ENCODE measurements around the gene COMMD1.

The COMMD1 gene

DNA sequence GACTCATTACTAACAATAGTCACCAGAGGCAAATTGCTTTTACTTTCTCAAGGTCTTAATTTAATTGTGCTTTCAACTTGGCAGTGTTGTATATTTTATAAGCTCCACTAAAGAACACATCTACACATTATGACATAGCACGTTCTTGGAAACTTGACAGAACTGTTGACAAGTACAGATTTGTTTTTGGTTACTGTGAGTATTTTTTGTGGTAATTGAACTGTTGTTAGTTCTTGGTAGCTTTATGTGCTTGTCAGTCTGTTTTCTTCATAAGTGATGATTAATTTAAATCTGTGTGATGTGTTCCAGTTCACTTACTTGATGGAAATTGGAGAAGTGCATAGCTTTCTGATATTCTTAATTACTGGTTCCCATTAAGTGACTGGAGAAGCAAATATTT lies 63.9 kb downstream of the COMMD1 start:
- H3K4me1 ChIP-seq (ENCODE audit: control insufficient read depth in 1 of 2, insufficient read depth in 2 of 2, low read length in 2 of 2), result no peaks in the 10 kb centered on the region
- no peaks in the 10 kb centered on the region for H3K9me3 ChIP-seq (ENCODE audit: control insufficient read depth in 1 of 2, low read length in 2 of 2)
- H3K27ac ChIP-seq (ENCODE audit: low read length), result no peak overlapping the region
- no peak overlapping the region for H3K4me3 ChIP-seq (ENCODE audit: low read depth in 1 of 2, low read length in 2 of 2)
- no peaks in the 10 kb centered on the region for H3K36me3 ChIP-seq (ENCODE audit: control insufficient read depth in 1 of 2, insufficient read depth in 2 of 2, low read length in 2 of 2)
- H3K27me3 ChIP-seq (ENCODE audit: low read depth, low read length), result no peaks in the 10 kb centered on the region

DNA sequence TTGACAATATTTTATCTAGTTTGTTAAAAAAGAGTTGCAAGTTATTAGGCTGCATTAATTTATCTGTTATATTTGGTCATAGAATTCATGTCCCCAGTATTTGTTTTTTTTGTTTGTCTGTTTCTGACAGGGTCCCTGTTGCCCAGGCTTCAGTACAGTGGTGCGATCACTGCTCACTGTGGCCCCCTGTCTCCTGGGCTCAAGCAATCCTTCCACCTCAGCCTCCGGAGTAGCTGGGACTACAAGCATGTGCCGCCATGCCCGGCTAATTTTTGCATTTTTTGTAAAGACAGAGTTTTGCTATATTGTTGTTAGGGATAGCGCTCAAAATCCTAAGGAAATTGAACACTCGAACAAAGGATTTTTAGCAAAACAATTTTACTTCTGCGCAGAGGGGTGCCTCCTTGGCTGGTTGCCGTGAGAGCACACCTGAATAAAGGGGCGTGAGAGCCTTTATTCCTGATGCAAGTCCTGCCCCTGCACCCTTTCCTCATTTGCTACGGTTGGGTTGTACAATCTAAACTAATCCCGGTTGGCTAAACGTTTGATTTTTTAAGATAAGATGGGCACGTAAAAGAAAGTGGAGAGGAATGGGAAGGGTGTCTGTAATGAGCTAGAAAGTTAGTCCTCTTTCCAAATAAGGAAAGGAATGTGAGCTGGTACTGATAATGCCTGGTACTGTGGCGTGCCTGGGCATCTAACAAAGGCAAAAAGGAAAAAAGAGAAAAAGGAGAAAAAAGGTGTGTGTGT lies 65.5 kb downstream of the COMMD1 start:
- no peaks in the 10 kb centered on the region for H3K9me3 ChIP-seq (ENCODE audit: control insufficient read depth in 1 of 2, low read length in 2 of 2)
- H3K27me3 ChIP-seq (ENCODE audit: low read depth, low read length), result no peaks in the 10 kb centered on the region
- no peak overlapping the region for H3K27ac ChIP-seq (ENCODE audit: low read length)
- H3K4me3 ChIP-seq (ENCODE audit: low read depth in 1 of 2, low read length in 2 of 2), result no peak overlapping the region
- H3K4me1 ChIP-seq (ENCODE audit: control insufficient read depth in 1 of 2, insufficient read depth in 2 of 2, low read length in 2 of 2), result no peaks in the 10 kb centered on the region
- no peaks in the 10 kb centered on the region for H3K36me3 ChIP-seq (ENCODE audit: control insufficient read depth in 1 of 2, insufficient read depth in 2 of 2, low read length in 2 of 2)

GRCh38 chr2:61978522-61978921 lies 73.0 kb downstream of the COMMD1 start:
- Histone ChIP-seq H3K4me3 (ENCODE audit: low read depth in 1 of 2, low read length in 2 of 2) (no peak overlapping the region), H3K27ac (ENCODE audit: low read length) (no peak overlapping the region), H3K27me3 (ENCODE audit: low read depth, low read length) (no peaks in the 10 kb centered on the region), H3K9me3 (ENCODE audit: control insufficient read depth in 1 of 2, low read length in 2 of 2) (peaks cover 0 to 8% of the 10 kb centered on the region in 2 donors), H3K4me1 (ENCODE audit: control insufficient read depth in 1 of 2, insufficient read depth in 2 of 2, low read length in 2 of 2) (peaks cover 0 to 9% of the 10 kb centered on the region in 2 donors), H3K36me3 (ENCODE audit: control insufficient read depth in 1 of 2, insufficient read depth in 2 of 2, low read length in 2 of 2) (no peaks in the 10 kb centered on the region)

- peaks cover 0 to 9% of the 10 kb centered on the region in 2 donors for H3K4me1 ChIP-seq (ENCODE audit: control insufficient read depth in 1 of 2, insufficient read depth in 2 of 2, low read length in 2 of 2)
- H3K36me3 ChIP-seq (ENCODE audit: control insufficient read depth in 1 of 2, insufficient read depth in 2 of 2, low read length in 2 of 2), result no peaks in the 10 kb centered on the region
- H3K27ac ChIP-seq (ENCODE audit: low read length), result no peak overlapping the region
- H3K4me3 ChIP-seq (ENCODE audit: low read depth in 1 of 2, low read length in 2 of 2), result no peak overlapping the region
- H3K27me3 ChIP-seq (ENCODE audit: low read depth, low read length), result no peaks in the 10 kb centered on the region
- peaks cover 0 to 8% of the 10 kb centered on the region in 2 donors for H3K9me3 ChIP-seq (ENCODE audit: control insufficient read depth in 1 of 2, low read length in 2 of 2)
These were observed 75.3 kb downstream of the COMMD1 start for GRCh38 chr2:61980758-61981157.

- Histone ChIP-seq H3K36me3 (ENCODE audit: control insufficient read depth in 1 of 2, insufficient read depth in 2 of 2, low read length in 2 of 2) (no peaks in the 10 kb centered on the region), H3K9me3 (ENCODE audit: control insufficient read depth in 1 of 2, low read length in 2 of 2) (peaks cover 0 to 8% of the 10 kb centered on the region in 2 donors), H3K27ac (ENCODE audit: low read length) (no peak overlapping the region), H3K27me3 (ENCODE audit: low read depth, low read length) (no peaks in the 10 kb centered on the region), H3K4me3 (ENCODE audit: low read depth in 1 of 2, low read length in 2 of 2) (no peak overlapping the region), H3K4me1 (ENCODE audit: control insufficient read depth in 1 of 2, insufficient read depth in 2 of 2, low read length in 2 of 2) (no peaks in the 10 kb centered on the region)
These were observed 79.2 kb downstream of the COMMD1 start for GRCh38 chr2:61984682-61985081.

DNA sequence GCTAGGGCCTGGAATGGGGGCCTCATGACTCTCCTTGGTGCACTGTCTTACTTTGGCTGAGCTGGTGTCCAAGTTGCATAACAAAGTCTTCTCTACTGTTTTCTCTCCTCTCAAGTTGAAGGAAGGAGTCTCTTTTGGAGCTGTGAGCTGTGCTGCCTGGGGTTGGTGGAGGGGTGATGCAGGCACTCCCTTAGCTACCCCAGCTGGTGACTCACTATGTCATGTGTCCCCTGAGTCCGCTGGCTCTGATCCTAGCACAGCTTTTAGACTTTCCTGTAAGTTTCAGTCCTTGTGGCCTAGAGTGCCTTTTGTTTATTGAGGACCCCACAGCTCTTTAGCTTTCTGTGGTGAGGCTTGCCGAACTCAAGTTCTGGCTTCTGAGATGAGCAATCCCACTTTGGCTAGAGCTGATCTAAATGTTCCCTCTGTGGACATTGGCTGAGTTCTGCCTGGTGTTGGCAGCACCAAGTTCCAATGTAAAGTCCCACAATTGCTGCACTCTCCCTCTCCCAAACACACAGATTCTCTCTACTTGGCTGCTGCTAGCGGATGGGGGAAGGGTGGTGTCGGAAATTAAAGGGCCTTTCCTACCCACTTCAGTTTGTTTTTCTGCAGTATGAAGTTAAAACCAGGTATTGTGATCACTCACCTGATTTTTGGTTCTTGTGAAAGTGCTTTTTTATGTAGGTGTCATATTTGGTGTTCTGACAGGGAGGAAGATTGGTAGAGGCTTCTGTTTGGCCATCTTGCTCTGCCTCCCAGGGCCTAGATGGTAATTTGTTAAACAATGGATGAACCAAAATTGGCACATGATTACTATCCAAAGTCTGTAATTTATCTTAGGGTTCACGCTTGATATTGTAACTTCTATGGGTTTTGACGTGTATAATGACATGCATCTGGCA lies 83.2 kb downstream of the COMMD1 start:
- Histone ChIP-seq H3K4me1 (ENCODE audit: control insufficient read depth in 1 of 2, insufficient read depth in 2 of 2, low read length in 2 of 2) (no peaks in the 10 kb centered on the region), H3K4me3 (ENCODE audit: low read depth in 1 of 2, low read length in 2 of 2) (no peak overlapping the region), H3K36me3 (ENCODE audit: control insufficient read depth in 1 of 2, insufficient read depth in 2 of 2, low read length in 2 of 2) (no peaks in the 10 kb centered on the region), H3K9me3 (ENCODE audit: control insufficient read depth in 1 of 2, low read length in 2 of 2) (no peaks in the 10 kb centered on the region), H3K27ac (ENCODE audit: low read length) (no peak overlapping the region), H3K27me3 (ENCODE audit: low read depth, low read length) (no peaks in the 10 kb centered on the region)

- H3K4me3 ChIP-seq (ENCODE audit: low read depth in 1 of 2, low read length in 2 of 2), result no peak overlapping the region
- H3K4me1 ChIP-seq (ENCODE audit: control insufficient read depth in 1 of 2, insufficient read depth in 2 of 2, low read length in 2 of 2), result peaks cover 0 to 4% of the 10 kb centered on the region in 2 donors
- H3K27ac ChIP-seq (ENCODE audit: low read length), result no peak overlapping the region
- H3K9me3 ChIP-seq (ENCODE audit: control insufficient read depth in 1 of 2, low read length in 2 of 2), result no peaks in the 10 kb centered on the region
- H3K36me3 ChIP-seq (ENCODE audit: control insufficient read depth in 1 of 2, insufficient read depth in 2 of 2, low read length in 2 of 2), result no peaks in the 10 kb centered on the region
- no peaks in the 10 kb centered on the region for H3K27me3 ChIP-seq (ENCODE audit: low read depth, low read length)
These were observed 88.0 kb downstream of the COMMD1 start for GRCh38 chr2:61993422-61994024.

DNA sequence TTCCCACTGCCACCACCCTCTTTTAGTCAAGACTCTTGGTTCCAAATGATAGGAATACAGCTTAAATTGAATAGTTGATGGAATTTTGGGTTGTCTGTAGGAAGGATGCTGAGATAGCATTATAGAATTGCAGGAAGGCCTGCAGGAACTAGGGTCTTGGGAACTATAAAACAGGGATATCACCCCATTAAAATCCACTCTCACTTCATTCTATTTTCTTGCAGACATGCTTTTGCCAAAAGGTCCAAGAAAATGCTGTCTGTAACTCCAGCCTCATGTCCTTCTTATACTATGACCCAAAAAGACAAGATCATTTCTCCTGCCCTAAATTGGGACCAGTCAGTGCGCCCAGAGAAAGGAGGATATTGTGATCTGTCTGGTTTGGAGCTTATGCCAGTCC lies 89.1 kb downstream of the COMMD1 start:
- Histone ChIP-seq H3K4me3 (ENCODE audit: low read depth in 1 of 2, low read length in 2 of 2) (no peak overlapping the region), H3K4me1 (ENCODE audit: control insufficient read depth in 1 of 2, insufficient read depth in 2 of 2, low read length in 2 of 2) (peaks cover 0 to 4% of the 10 kb centered on the region in 2 donors), H3K9me3 (ENCODE audit: control insufficient read depth in 1 of 2, low read length in 2 of 2) (no peaks in the 10 kb centered on the region), H3K27me3 (ENCODE audit: low read depth, low read length) (no peaks in the 10 kb centered on the region), H3K36me3 (ENCODE audit: control insufficient read depth in 1 of 2, insufficient read depth in 2 of 2, low read length in 2 of 2) (no peaks in the 10 kb centered on the region), H3K27ac (ENCODE audit: low read length) (no peak overlapping the region)

GRCh38 chr2:61995065-61995464 lies 89.6 kb downstream of the COMMD1 start:
- Histone ChIP-seq H3K27ac (ENCODE audit: low read length) (no peak overlapping the region), H3K9me3 (ENCODE audit: control insufficient read depth in 1 of 2, low read length in 2 of 2) (no peaks in the 10 kb centered on the region), H3K27me3 (ENCODE audit: low read depth, low read length) (no peaks in the 10 kb centered on the region), H3K4me3 (ENCODE audit: low read depth in 1 of 2, low read length in 2 of 2) (no peak overlapping the region), H3K36me3 (ENCODE audit: control insufficient read depth in 1 of 2, insufficient read depth in 2 of 2, low read length in 2 of 2) (no peaks in the 10 kb centered on the region), H3K4me1 (ENCODE audit: control insufficient read depth in 1 of 2, insufficient read depth in 2 of 2, low read length in 2 of 2) (peaks cover 0 to 4% of the 10 kb centered on the region in 2 donors)

DNA sequence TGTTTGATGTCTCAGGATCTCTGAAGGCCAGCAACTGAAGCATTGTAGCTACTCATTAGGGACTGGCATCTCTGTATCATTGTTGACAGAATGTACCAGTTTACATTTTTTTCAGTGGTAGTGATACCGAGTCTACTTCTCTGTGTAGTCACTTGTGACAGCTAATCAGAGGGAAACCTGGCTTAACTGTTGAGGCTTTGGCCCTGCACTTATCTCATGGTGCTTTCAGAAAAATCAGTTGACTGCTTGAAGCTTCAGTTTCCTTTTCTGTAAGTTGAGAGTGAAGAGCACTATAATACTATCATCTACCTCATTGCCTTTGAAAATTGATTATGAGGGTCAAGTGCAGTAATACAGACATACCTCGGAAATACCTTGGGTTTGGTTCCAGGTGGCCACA lies 90.0 kb downstream of the COMMD1 start:
- no peak overlapping the region for H3K4me3 ChIP-seq (ENCODE audit: low read depth in 1 of 2, low read length in 2 of 2)
- no peaks in the 10 kb centered on the region for H3K9me3 ChIP-seq (ENCODE audit: control insufficient read depth in 1 of 2, low read length in 2 of 2)
- no peak overlapping the region for H3K27ac ChIP-seq (ENCODE audit: low read length)
- H3K4me1 ChIP-seq (ENCODE audit: control insufficient read depth in 1 of 2, insufficient read depth in 2 of 2, low read length in 2 of 2), result peaks cover 0 to 4% of the 10 kb centered on the region in 2 donors
- no peaks in the 10 kb centered on the region for H3K36me3 ChIP-seq (ENCODE audit: control insufficient read depth in 1 of 2, insufficient read depth in 2 of 2, low read length in 2 of 2)
- H3K27me3 ChIP-seq (ENCODE audit: low read depth, low read length), result no peaks in the 10 kb centered on the region

GRCh38 chr2:61998426-61998825 lies 93.0 kb downstream of the COMMD1 start:
- Histone ChIP-seq H3K9me3 (ENCODE audit: control insufficient read depth in 1 of 2, low read length in 2 of 2) (no peaks in the 10 kb centered on the region), H3K4me3 (ENCODE audit: low read depth in 1 of 2, low read length in 2 of 2) (no peak overlapping the region), H3K27me3 (ENCODE audit: low read depth, low read length) (no peaks in the 10 kb centered on the region), H3K36me3 (ENCODE audit: control insufficient read depth in 1 of 2, insufficient read depth in 2 of 2, low read length in 2 of 2) (no peaks in the 10 kb centered on the region), H3K4me1 (ENCODE audit: control insufficient read depth in 1 of 2, insufficient read depth in 2 of 2, low read length in 2 of 2) (peaks cover 0 to 4% of the 10 kb centered on the region in 2 donors), H3K27ac (ENCODE audit: low read length) (no peak overlapping the region)

Data from muscle layer of duodenum (tissue), 2 donors.